Muscle of leg (tissue), 11 donors: Measurements from ENCODE around the gene C11orf71. TPM values are rescaled to one million over a fixed set of nuclear protein-coding genes. Genes with fewer than 3 reads are reported as not detected.
A peak's percentile ranks its signal among the peaks of the same experiment; 100 is the strongest.

Experiments
- DNase-seq: peaks from one replicate; pipeline ENCODE4 v3.0.0; 2013
- H3K27ac ChIP-seq: one replicate; pipeline ENCODE4 v1.5.1; 2013; ENCODE audit warnings: mild to moderate bottlenecking, low read length, control low read depth
- H3K27me3 ChIP-seq: one replicate; pipeline ENCODE4 v1.6.1; 2013; ENCODE audit warnings: low read length; ENCODE audit not compliant: control insufficient read depth, insufficient read depth
- H3K36me3 ChIP-seq: one replicate; pipeline ENCODE4 v1.6.1; 2013; ENCODE audit warnings: low read length; ENCODE audit not compliant: control insufficient read depth, insufficient read depth
- H3K4me1 ChIP-seq: one replicate; pipeline ENCODE4 v1.6.1; 2013; ENCODE audit warnings: low read length; ENCODE audit not compliant: control insufficient read depth, insufficient read depth
- H3K4me3 ChIP-seq: one replicate; pipeline ENCODE4 v1.5.1; 2013; ENCODE audit warnings: low read length, control low read depth
- H3K9me3 ChIP-seq: replicated peaks from 2 replicates; pipeline ENCODE4 v1.6.1; 2013; ENCODE audit warnings: low read depth, low read length; ENCODE audit not compliant: control insufficient read depth
- WGBS: methylation state at CpG from one replicate; pipeline ENCODE4 v1.1.5; 2013; ENCODE audit warnings: missing lambda C conversion rate; ENCODE audit not compliant: insufficient coverage; 5-methylcytosine and 5-hydroxymethylcytosine counted together
- polyA plus RNA-seq, 8 donors: library from polyadenylated mRNA; unstranded; fragments of 120-200 nt; gene quantifications; one replicate each; pipeline versions ENCODE4 v1.2.1 to v1.2.3, GENCODE V29; 2013; ENCODE audit warnings: inconsistent platforms in 1 of 8, low replicate concordance in 1 of 8; ENCODE audit not compliant: insufficient read length in 8 of 8, insufficient read depth in 1 of 8
- total RNA-seq: library from RNA; stranded (reverse); fragments of 120-200 nt; gene quantifications from one replicate; pipeline ENCODE4 v1.2.4, GENCODE V29; 2013

C11orf71 gene
- total and polyA plus RNA-seq, 9 donors, result 6.1 to 8.9 (median 7.9) TPM

- H3K27ac ChIP-seq, result no peak overlapping the region
- no peaks in the 10 kb centered on the region for H3K9me3 ChIP-seq
- no peaks in the 10 kb centered on the region for H3K36me3 ChIP-seq
- no CpG with 5 or more reads among the region's 4 CpGs for WGBS
- no peaks in the 10 kb centered on the region for H3K4me1 ChIP-seq
- DNase-seq, result no peak
- H3K4me3 ChIP-seq, result no peak overlapping the region
- no peaks in the 10 kb centered on the region for H3K27me3 ChIP-seq
Observed at GRCh38 chr11:114362326-114362725, 38.0 kb downstream of the C11orf71 start.

- Histone ChIP-seq H3K4me3 (no peak overlapping the region), H3K36me3 (no peaks in the 10 kb centered on the region), H3K9me3 (no peaks in the 10 kb centered on the region), H3K27ac (no peak overlapping the region), H3K27me3 (no peaks in the 10 kb centered on the region), H3K4me1 (no peaks in the 10 kb centered on the region)
- DNase-seq, result no peak
Observed at GRCh38 chr11:114359342-114359741, 41.0 kb downstream of the C11orf71 start.

- no CpG with 5 or more reads among the region's 1 CpG for WGBS
- no peak for DNase-seq
Observed at GRCh38 chr11:114358716-114359115, 41.6 kb downstream of the C11orf71 start.

GRCh38 chr11:114354076-114354475 is 46.2 kb downstream of the C11orf71 start:
- Histone ChIP-seq H3K27ac (no peak overlapping the region), H3K36me3 (no peaks in the 10 kb centered on the region), H3K4me3 (no peak overlapping the region), H3K27me3 (no peaks in the 10 kb centered on the region), H3K9me3 (no peaks in the 10 kb centered on the region), H3K4me1 (no peaks in the 10 kb centered on the region)
- DNase-seq, result peak; percentile 45
- no CpG with 5 or more reads among the region's 3 CpGs for WGBS

More at GRCh38 chr11:114358716-114359115, 41.6 kb downstream of the C11orf71 start:
- H3K9me3 ChIP-seq, result no peaks in the 10 kb centered on the region
- no peaks in the 10 kb centered on the region for H3K4me1 ChIP-seq
- H3K27me3 ChIP-seq, result no peaks in the 10 kb centered on the region
- H3K27ac ChIP-seq, result no peak overlapping the region
- no peak overlapping the region for H3K4me3 ChIP-seq
- H3K36me3 ChIP-seq, result no peaks in the 10 kb centered on the region

DNA sequence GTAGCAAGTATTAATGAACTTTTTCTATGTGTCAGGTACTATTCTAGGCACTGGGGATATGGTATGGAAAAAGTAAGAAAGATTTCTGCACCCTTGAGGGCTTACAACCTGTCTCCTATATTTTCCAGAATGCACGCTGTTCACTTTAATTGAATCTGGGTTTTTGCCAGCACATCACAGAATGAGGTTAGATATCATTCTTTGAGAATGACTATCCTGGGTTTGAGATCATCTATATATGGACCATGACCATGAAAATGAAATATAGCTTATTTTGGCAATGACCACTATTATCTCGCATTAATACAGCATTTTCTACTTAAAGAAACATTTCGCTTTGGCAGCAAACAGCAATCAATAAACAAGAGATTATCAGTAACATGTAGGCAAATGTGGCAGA is 46.9 kb downstream of the C11orf71 start:
- Histone ChIP-seq H3K4me1 (no peaks in the 10 kb centered on the region), H3K36me3 (no peaks in the 10 kb centered on the region), H3K9me3 (no peaks in the 10 kb centered on the region), H3K27ac (no peak overlapping the region), H3K27me3 (no peaks in the 10 kb centered on the region), H3K4me3 (no peak overlapping the region)
- WGBS, result no CpG with 5 or more reads among the region's 3 CpGs
- DNase-seq, result peak; percentile 1

- Histone ChIP-seq H3K27ac (no peak overlapping the region), H3K4me3 (no peak overlapping the region), H3K36me3 (no peaks in the 10 kb centered on the region), H3K27me3 (no peaks in the 10 kb centered on the region), H3K9me3 (no peaks in the 10 kb centered on the region), H3K4me1 (no peaks in the 10 kb centered on the region)
- no peak for DNase-seq
- 81% methylated on average over 4 of the region's 10 CpGs for WGBS
Observed at GRCh38 chr11:114350022-114350421, 50.3 kb downstream of the C11orf71 start.

Other genes with a start within 250 kb of the C11orf71 start
- 61.5 TPM for gene NNMT, start 104.1 kb downstream of the C11orf71 start, total RNA-seq
- gene NNMT, start 104.1 kb downstream of the C11orf71 start, polyA plus RNA-seq, result 100 to 1,000 TPM in 1 of 8 donors, 10 to 100 TPM in 7; 26.2 to 122 (median 55.2) TPM
- gene RBM7, start 155 bp upstream of the C11orf71 start, total RNA-seq, result 19.8 TPM
- 10 to 100 TPM; 21.6 to 31.5 (median 27.0) TPM for gene RBM7, start 155 bp upstream of the C11orf71 start, polyA plus RNA-seq
- 52.4 TPM for gene REXO2, start 39.0 kb upstream of the C11orf71 start, total RNA-seq
- 10 to 100 TPM; 48.2 to 68.8 (median 53.9) TPM for gene REXO2, start 39.0 kb upstream of the C11orf71 start, polyA plus RNA-seq
- not detected for gene NXPE1, start 159.4 kb upstream of the C11orf71 start, total RNA-seq
- gene NXPE1, start 159.4 kb upstream of the C11orf71 start, polyA plus RNA-seq, result under 1 TPM in 1 of 8 donors, not detected in 7; 0.06 TPM
- gene NXPE4, start 195.3 kb upstream of the C11orf71 start, total RNA-seq, result not detected
- gene NXPE4, start 195.3 kb upstream of the C11orf71 start, polyA plus RNA-seq, result under 1 TPM in 1 of 8 donors, not detected in 7; 0.13 TPM